ENCODE measurements around the gene ZCCHC3. TPM values are rescaled to one million over a fixed set of nuclear protein-coding genes. Genes with fewer than 3 reads are reported as not detected.
"Not testable (repeated sequence)": the region's sequence is repeated elsewhere in the genome, so short reads cannot be mapped to it uniquely, and the experiment has no call there.

The ZCCHC3 gene
- polyA plus RNA-seq, 3 donors from 2014 or later, result 2.1 to 14.0 (median 6.1) TPM

- Mint-ChIP-seq H3K27me3 (ENCODE audit: low read depth in 3 of 3) (peaks cover 2 to 11% (median 3%) of the 10 kb centered on the region in 3 donors), H3K4me3 (peak overlapping the region; percentile 5 to 66 (median 58)), H3K4me1 (peaks cover 22 to 25% of the 10 kb centered on the region in 2 donors), H3K36me3 (no peaks in the 10 kb centered on the region), H3K9me3 (no peaks in the 10 kb centered on the region), H3K27ac (peak overlapping the region in 3 of 6 donors; percentile 58 to 69 (median 60))
- DNase-seq, result no peak
Observed at GRCh38 chr20:328027-328974, 30.9 kb downstream of the ZCCHC3 start.

GRCh38 chr20:328975-329695, 31.8 kb downstream of the ZCCHC3 start:
- Mint-ChIP-seq H3K27me3 (ENCODE audit: low read depth in 3 of 3) (peaks cover under 1 to 11% (median 3%) of the 10 kb centered on the region in 3 donors), H3K9me3 (no peaks in the 10 kb centered on the region), H3K27ac (peak overlapping the region in 5 of 6 donors; percentile 21 to 69 (median 58)), H3K4me1 (peaks cover 21 to 22% of the 10 kb centered on the region in 2 donors), H3K36me3 (no peaks in the 10 kb centered on the region), H3K4me3 (peak overlapping the region in 3 of 5 donors; percentile 24 to 58 (median 50))
- DNase-seq, result no peak

GRCh38 chr20:329851-330232, 32.5 kb downstream of the ZCCHC3 start:
- H3K27me3 Mint-ChIP-seq (ENCODE audit: low read depth in 3 of 3), result peaks cover 0 to 10% (median 2%) of the 10 kb centered on the region in 3 donors
- no peak overlapping the region for H3K27ac Mint-ChIP-seq
- H3K9me3 Mint-ChIP-seq, result no peaks in the 10 kb centered on the region
- H3K4me1 Mint-ChIP-seq, result peaks cover 17 to 19% of the 10 kb centered on the region in 2 donors
- no peak for DNase-seq
- no peak overlapping the region for H3K4me3 Mint-ChIP-seq
- H3K36me3 Mint-ChIP-seq, result no peaks in the 10 kb centered on the region

GRCh38 chr20:330233-331149, 33.1 kb downstream of the ZCCHC3 start:
- H3K4me1 Mint-ChIP-seq, result peaks cover 15 to 16% of the 10 kb centered on the region in 2 donors
- H3K4me3 Mint-ChIP-seq, result no peak overlapping the region
- H3K36me3 Mint-ChIP-seq, result no peaks in the 10 kb centered on the region
- peak; percentile 54 to 66 (median 61) for DNase-seq
- no peaks in the 10 kb centered on the region for H3K9me3 Mint-ChIP-seq
- peaks cover 0 to 6% (median 0%) of the 10 kb centered on the region in 3 donors for H3K27me3 Mint-ChIP-seq (ENCODE audit: low read depth in 3 of 3)
- no peak overlapping the region for H3K27ac Mint-ChIP-seq

GRCh38 chr20:334578-334977, 37.2 kb downstream of the ZCCHC3 start:
- Mint-ChIP-seq H3K36me3 (peaks cover 0 to 3% (median 0%) of the 10 kb centered on the region in 3 donors), H3K4me1 (peaks cover 4 to 7% of the 10 kb centered on the region in 2 donors), H3K27me3 (ENCODE audit: low read depth in 3 of 3) (no peaks in the 10 kb centered on the region), H3K9me3 (no peaks in the 10 kb centered on the region), H3K27ac (no peak overlapping the region), H3K4me3 (no peak overlapping the region)
- no peak for DNase-seq

- DNase-seq; H3K9me3 Mint-ChIP-seq; H3K36me3 Mint-ChIP-seq; H3K27me3 Mint-ChIP-seq (ENCODE audit: low read depth in 3 of 3); H3K27ac Mint-ChIP-seq; H3K4me3 Mint-ChIP-seq; H3K4me1 Mint-ChIP-seq: not testable (repeated sequence)
Observed at GRCh38 chr20:336040-336439, 38.7 kb downstream of the ZCCHC3 start.

- Mint-ChIP-seq H3K4me3 (no peak overlapping the region), H3K9me3 (no peaks in the 10 kb centered on the region), H3K36me3 (peaks cover 0 to 13% (median 0%) of the 10 kb centered on the region in 3 donors), H3K27me3 (ENCODE audit: low read depth in 3 of 3) (peaks cover 0 to 4% (median 0%) of the 10 kb centered on the region in 3 donors), H3K27ac (no peak overlapping the region), H3K4me1 (peaks cover 6 to 7% of the 10 kb centered on the region in 2 donors)
- no peak for DNase-seq
Observed at GRCh38 chr20:341682-342081, 44.3 kb downstream of the ZCCHC3 start.

- Mint-ChIP-seq H3K36me3 (peaks cover 0 to 10% (median 0%) of the 10 kb centered on the region in 3 donors), H3K4me3 (no peak overlapping the region), H3K27me3 (ENCODE audit: low read depth in 3 of 3) (peaks cover 0 to 4% (median under 1%) of the 10 kb centered on the region in 3 donors), H3K27ac (no peak overlapping the region), H3K9me3 (no peaks in the 10 kb centered on the region), H3K4me1 (peaks cover 6 to 9% of the 10 kb centered on the region in 2 donors)
- DNase-seq, result no peak
Observed at GRCh38 chr20:343107-343506, 45.7 kb downstream of the ZCCHC3 start.

- peak overlapping the region; percentile 37 to 85 (median 74) for H3K27ac Mint-ChIP-seq
- peak overlapping the region; percentile 78 to 97 (median 81) for H3K4me3 Mint-ChIP-seq
- H3K4me1 Mint-ChIP-seq, result peaks cover 12 to 15% of the 10 kb centered on the region in 2 donors
- no peak for DNase-seq
- H3K9me3 Mint-ChIP-seq, result no peaks in the 10 kb centered on the region
- peaks cover 3 to 6% (median 4%) of the 10 kb centered on the region in 3 donors for H3K27me3 Mint-ChIP-seq (ENCODE audit: low read depth in 3 of 3)
- H3K36me3 Mint-ChIP-seq, result peaks cover 0 to 10% (median 0%) of the 10 kb centered on the region in 3 donors
Observed at GRCh38 chr20:346033-346639, 48.8 kb downstream of the ZCCHC3 start.

GRCh38 chr20:346640-347316, 49.4 kb downstream of the ZCCHC3 start, which contains the start of gene NRSN2:
NRSN2 (plus strand) TSS chr20:347111; CDS start chr20:349644, 2,533 bp downstream.
- H3K27me3 Mint-ChIP-seq (ENCODE audit: low read depth in 3 of 3), result peaks cover 3 to 6% (median 4%) of the 10 kb centered on the region in 3 donors
- H3K9me3 Mint-ChIP-seq, result no peaks in the 10 kb centered on the region
- H3K27ac Mint-ChIP-seq, result peak within 1 kb of the TSS; percentile 65 to 89 (median 81)
- H3K4me1 Mint-ChIP-seq, result peaks cover 12 to 20% of the 10 kb centered on the region in 2 donors
- peak within 1 kb of the TSS; percentile 88 to 98 (median 97) for H3K4me3 Mint-ChIP-seq
- peak in 2 of 3 donors; percentile 33 for DNase-seq
- H3K36me3 Mint-ChIP-seq, result peaks cover 0 to 9% (median 0%) of the 10 kb centered on the region in 3 donors

- Mint-ChIP-seq H3K4me1 (peaks cover 16 to 25% of the 10 kb centered on the region in 2 donors), H3K36me3 (peaks cover 0 to 4% (median 0%) of the 10 kb centered on the region in 3 donors), H3K27ac (peak overlapping the region in 1 of 6 donors; percentile 61), H3K27me3 (ENCODE audit: low read depth in 3 of 3) (peaks cover 3 to 6% (median 4%) of the 10 kb centered on the region in 3 donors), H3K9me3 (no peaks in the 10 kb centered on the region), H3K4me3 (peak overlapping the region; percentile 88 to 98 (median 97))
- no peak for DNase-seq
Observed at GRCh38 chr20:347317-347639, 49.9 kb downstream of the ZCCHC3 start.
